GM23338 (cell line): ENCODE results near the gene GPC6. TPM values are rescaled to one million over a fixed set of nuclear protein-coding genes. Genes with fewer than 3 reads are reported as not detected.

Experiments
- ATAC-seq: fragments of 200-7000 bp; cut with Tn5 transposase; 3 replicates; pipeline ENCODE4 v1.9.1; 2020
- DNase-seq: peaks from one replicate; pipeline ENCODE4 v3.0.0-alpha.2; 2015; ENCODE audit warnings: low spot score
- H2AFZ ChIP-seq: fragments of 200-600 bp; sonication (generic); 2 replicates; pipeline ENCODE4 v1.8.0; 2016; ENCODE audit warnings: antibody characterized with exemption, mild to moderate bottlenecking, moderate library complexity
- H3F3A ChIP-seq: fragments of 200-600 bp; sonication (generic); replicated peaks from 2 replicates; pipeline ENCODE4 v1.8.0; 2017; ENCODE audit warnings: antibody characterized with exemption, mixed run types, low read depth
- H3K27ac ChIP-seq: fragments of 200-600 bp; sonication (generic); 2 replicates; pipeline ENCODE4 v1.6.1; 2016; ENCODE audit warnings: low read depth
- H3K27me3 ChIP-seq: fragments of 200-600 bp; sonication (generic); 2 replicates; pipeline ENCODE4 v1.8.0; 2016; ENCODE audit warnings: mild to moderate bottlenecking, mixed run types, moderate library complexity; ENCODE audit not compliant: insufficient read depth
- H3K36me3 ChIP-seq: fragments of 200-600 bp; sonication (generic); 2 replicates; pipeline ENCODE4 v1.8.0; 2016; ENCODE audit warnings: mild to moderate bottlenecking; ENCODE audit not compliant: insufficient read depth
- H3K4me1 ChIP-seq: fragments of 200-600 bp; sonication (generic); 2 replicates; pipeline ENCODE4 v1.8.0; 2016; ENCODE audit warnings: mild to moderate bottlenecking, moderate library complexity; ENCODE audit not compliant: insufficient read depth
- H3K4me2 ChIP-seq: fragments of 200-600 bp; sonication (generic); 2 replicates; pipeline ENCODE4 v1.7.1; 2017; ENCODE audit warnings: mixed run types
- H3K4me3 ChIP-seq: fragments of 200-600 bp; sonication (generic); 2 replicates; pipeline ENCODE4 v1.6.1; 2016; ENCODE audit warnings: mixed run types
- H3K79me2 ChIP-seq: fragments of 200-600 bp; sonication (generic); replicated peaks from 2 replicates; pipeline ENCODE4 v1.8.0; 2017; ENCODE audit warnings: mild to moderate bottlenecking; ENCODE audit not compliant: insufficient read depth
- H3K9me2 ChIP-seq: fragments of 200-600 bp; sonication (generic); 2 replicates; pipeline ENCODE4 v1.8.0; 2017; ENCODE audit not compliant: insufficient read depth
- H4K20me1 ChIP-seq: fragments of 200-600 bp; sonication (generic); replicated peaks from 2 replicates; pipeline ENCODE4 v1.8.0; 2017; ENCODE audit warnings: mild to moderate bottlenecking; ENCODE audit not compliant: insufficient read depth
- H3K27ac Mint-ChIP-seq: 2 replicates; pipeline ENCODE4 v1.8.0; 2020; ENCODE audit warnings: inconsistent platforms, mild to moderate bottlenecking, moderate library complexity, mixed read lengths
- H3K27me3 Mint-ChIP-seq: 3 replicates; pipeline ENCODE4 v1.8.0; 2022; ENCODE audit warnings: low read depth, mild to moderate bottlenecking, moderate library complexity, mixed read lengths, inconsistent platforms; ENCODE audit not compliant: insufficient read depth, poor library complexity
- H3K36me3 Mint-ChIP-seq: 3 replicates; pipeline ENCODE4 v1.8.0; 2021; ENCODE audit warnings: low read depth, mild to moderate bottlenecking, inconsistent platforms, moderate library complexity, mixed read lengths
- H3K4me1 Mint-ChIP-seq: 3 replicates; pipeline ENCODE4 v1.8.0; 2020; ENCODE audit warnings: mild to moderate bottlenecking, inconsistent platforms, mixed read lengths
- H3K4me3 Mint-ChIP-seq: 3 replicates; pipeline ENCODE4 v1.8.0; 2021; ENCODE audit warnings: moderate library complexity, mild to moderate bottlenecking, inconsistent platforms, mixed read lengths
- H3K9me3 Mint-ChIP-seq: 3 replicates; pipeline ENCODE4 v1.8.0; 2020; ENCODE audit warnings: moderate library complexity, mild to moderate bottlenecking, inconsistent platforms, mixed read lengths
- CREB1 ChIP-seq: fragments of 250-450 bp; sonication (Bioruptor Pico); IDR thresholded peaks from 2 replicates; pipeline ENCODE4 v1.5.0; 2020; ENCODE audit warnings: low read depth, mild to moderate bottlenecking, moderate library complexity
- CTCF ChIP-seq, 2 experiments: fragments of 200-600 bp in 1 of 2; sonication (generic) in 1 of 2; conservative IDR thresholded peaks; 2 replicates each; pipeline versions ENCODE4 v1.5.1 to v1.6.1; 2016 to 2017; ENCODE audit warnings: antibody characterized with exemption in 2 of 2, low read depth in 2 of 2, mild to moderate bottlenecking in 2 of 2, moderate library complexity in 1 of 2
- EZH2 ChIP-seq: fragments of 200-600 bp; sonication (generic); IDR thresholded peaks from one replicate; pipeline ENCODE4 v1.8.0; 2017; ENCODE audit warnings: antibody characterized with exemption, mild to moderate bottlenecking, low read depth; ENCODE audit not compliant: unreplicated experiment
- EZH2phosphoT487 ChIP-seq: fragments of 200-600 bp; sonication (generic); IDR thresholded peaks from one replicate; pipeline ENCODE4 v1.8.1; 2018; ENCODE audit warnings: antibody characterized with exemption; ENCODE audit not compliant: unreplicated experiment
- JUNB ChIP-seq: IDR thresholded peaks from one replicate; pipeline ENCODE4 v1.6.1; 2016; ENCODE audit warnings: antibody characterized with exemption; ENCODE audit not compliant: unreplicated experiment
- NANOG ChIP-seq: IDR thresholded peaks from 2 replicates; pipeline ENCODE4 v1.6.1; 2016; ENCODE audit warnings: antibody characterized with exemption, borderline replicate concordance
- POLR2AphosphoS5 ChIP-seq: IDR thresholded peaks from 2 replicates; pipeline ENCODE4 v1.6.1; 2016; ENCODE audit warnings: antibody characterized with exemption, low read depth
- STAT1 ChIP-seq: IDR thresholded peaks from one replicate; pipeline ENCODE4 v1.6.1; 2016; ENCODE audit warnings: antibody characterized with exemption; ENCODE audit not compliant: unreplicated experiment
- ZNF114 ChIP-seq: fragments of 250-450 bp; sonication (Bioruptor Pico); IDR thresholded peaks from 2 replicates; pipeline ENCODE4 v1.5.0; 2020; ENCODE audit warnings: mild to moderate bottlenecking, moderate library complexity
- ZNF331 ChIP-seq: fragments of 250-450 bp; sonication (Bioruptor Pico); IDR thresholded peaks from 2 replicates; pipeline ENCODE4 v1.5.0; 2020; ENCODE audit warnings: low read depth, mild to moderate bottlenecking, moderate library complexity
- polyA plus RNA-seq: library from polyadenylated mRNA; unstranded; fragments of >200 nt; fragmentation: Nextera tagmentation; extraction: Ambion mirVana; gene quantifications from 2 replicates; pipeline ENCODE4 v1.2.1, GENCODE V29; 2016
- total RNA-seq: library from RNA; depleted of rRNA; stranded (reverse); fragments of >200 nt; shearing (Covaris generic); gene quantifications from 2 replicates; pipeline ENCODE4 v1.2.3, GENCODE V29; 2014
- TF ChIP-seq, protein P1 (sequence below): IDR thresholded peaks from one replicate; pipeline ENCODE4 v1.6.1; 2018; ENCODE audit warnings: antibody characterized with exemption; ENCODE audit not compliant: unreplicated experiment
- TF ChIP-seq, protein P2 (sequence below): fragments of 250-450 bp; sonication (Bioruptor Pico); IDR thresholded peaks from 2 replicates; pipeline ENCODE4 v1.5.0; 2020; ENCODE audit warnings: mild to moderate bottlenecking, moderate library complexity
- TF ChIP-seq, protein P3 (sequence below): IDR thresholded peaks from 2 replicates; pipeline ENCODE4 v1.6.1; 2016; ENCODE audit warnings: antibody characterized with exemption

Gene GPC6
- total and polyA plus RNA-seq, 2 experiments from 2014 or later = 6.4 to 28.6 TPM

GRCh38 chr13:93687261-93687660 lies 460.7 kb downstream of the GPC6 start:
- Histone ChIP-seq H3K4me2 (no peak overlapping the region), H2AFZ (no peak overlapping the region), H3K4me1 (peaks cover 5% of the 10 kb centered on the region; the same call in 1 of the 2 replicates), H3K9me2 (no peaks in the 10 kb centered on the region), H3K36me3 (no peaks in the 10 kb centered on the region), H3K27ac (no peak overlapping the region), H3F3A (no peaks in the 10 kb centered on the region), H4K20me1 (no peaks in the 10 kb centered on the region), H3K79me2 (no peaks in the 10 kb centered on the region), H3K27me3 (no peaks in the 10 kb centered on the region), H3K4me3 (no peak overlapping the region)
- no peaks in the 10 kb centered on the region; the same call in 2 of the 3 replicates for H3K4me1 Mint-ChIP-seq
- ATAC-seq = no peak
- TF ChIP-seq, protein P1, sequence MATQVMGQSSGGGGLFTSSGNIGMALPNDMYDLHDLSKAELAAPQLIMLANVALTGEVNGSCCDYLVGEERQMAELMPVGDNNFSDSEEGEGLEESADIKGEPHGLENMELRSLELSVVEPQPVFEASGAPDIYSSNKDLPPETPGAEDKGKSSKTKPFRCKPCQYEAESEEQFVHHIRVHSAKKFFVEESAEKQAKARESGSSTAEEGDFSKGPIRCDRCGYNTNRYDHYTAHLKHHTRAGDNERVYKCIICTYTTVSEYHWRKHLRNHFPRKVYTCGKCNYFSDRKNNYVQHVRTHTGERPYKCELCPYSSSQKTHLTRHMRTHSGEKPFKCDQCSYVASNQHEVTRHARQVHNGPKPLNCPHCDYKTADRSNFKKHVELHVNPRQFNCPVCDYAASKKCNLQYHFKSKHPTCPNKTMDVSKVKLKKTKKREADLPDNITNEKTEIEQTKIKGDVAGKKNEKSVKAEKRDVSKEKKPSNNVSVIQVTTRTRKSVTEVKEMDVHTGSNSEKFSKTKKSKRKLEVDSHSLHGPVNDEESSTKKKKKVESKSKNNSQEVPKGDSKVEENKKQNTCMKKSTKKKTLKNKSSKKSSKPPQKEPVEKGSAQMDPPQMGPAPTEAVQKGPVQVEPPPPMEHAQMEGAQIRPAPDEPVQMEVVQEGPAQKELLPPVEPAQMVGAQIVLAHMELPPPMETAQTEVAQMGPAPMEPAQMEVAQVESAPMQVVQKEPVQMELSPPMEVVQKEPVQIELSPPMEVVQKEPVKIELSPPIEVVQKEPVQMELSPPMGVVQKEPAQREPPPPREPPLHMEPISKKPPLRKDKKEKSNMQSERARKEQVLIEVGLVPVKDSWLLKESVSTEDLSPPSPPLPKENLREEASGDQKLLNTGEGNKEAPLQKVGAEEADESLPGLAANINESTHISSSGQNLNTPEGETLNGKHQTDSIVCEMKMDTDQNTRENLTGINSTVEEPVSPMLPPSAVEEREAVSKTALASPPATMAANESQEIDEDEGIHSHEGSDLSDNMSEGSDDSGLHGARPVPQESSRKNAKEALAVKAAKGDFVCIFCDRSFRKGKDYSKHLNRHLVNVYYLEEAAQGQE = no peak
- no peak for TF ChIP-seq ZNF331 (CRISPR knock-in tag)
- no peak for TF ChIP-seq EZH2phosphoT487
- no peak for TF ChIP-seq POLR2AphosphoS5
- TF ChIP-seq, protein P2, sequence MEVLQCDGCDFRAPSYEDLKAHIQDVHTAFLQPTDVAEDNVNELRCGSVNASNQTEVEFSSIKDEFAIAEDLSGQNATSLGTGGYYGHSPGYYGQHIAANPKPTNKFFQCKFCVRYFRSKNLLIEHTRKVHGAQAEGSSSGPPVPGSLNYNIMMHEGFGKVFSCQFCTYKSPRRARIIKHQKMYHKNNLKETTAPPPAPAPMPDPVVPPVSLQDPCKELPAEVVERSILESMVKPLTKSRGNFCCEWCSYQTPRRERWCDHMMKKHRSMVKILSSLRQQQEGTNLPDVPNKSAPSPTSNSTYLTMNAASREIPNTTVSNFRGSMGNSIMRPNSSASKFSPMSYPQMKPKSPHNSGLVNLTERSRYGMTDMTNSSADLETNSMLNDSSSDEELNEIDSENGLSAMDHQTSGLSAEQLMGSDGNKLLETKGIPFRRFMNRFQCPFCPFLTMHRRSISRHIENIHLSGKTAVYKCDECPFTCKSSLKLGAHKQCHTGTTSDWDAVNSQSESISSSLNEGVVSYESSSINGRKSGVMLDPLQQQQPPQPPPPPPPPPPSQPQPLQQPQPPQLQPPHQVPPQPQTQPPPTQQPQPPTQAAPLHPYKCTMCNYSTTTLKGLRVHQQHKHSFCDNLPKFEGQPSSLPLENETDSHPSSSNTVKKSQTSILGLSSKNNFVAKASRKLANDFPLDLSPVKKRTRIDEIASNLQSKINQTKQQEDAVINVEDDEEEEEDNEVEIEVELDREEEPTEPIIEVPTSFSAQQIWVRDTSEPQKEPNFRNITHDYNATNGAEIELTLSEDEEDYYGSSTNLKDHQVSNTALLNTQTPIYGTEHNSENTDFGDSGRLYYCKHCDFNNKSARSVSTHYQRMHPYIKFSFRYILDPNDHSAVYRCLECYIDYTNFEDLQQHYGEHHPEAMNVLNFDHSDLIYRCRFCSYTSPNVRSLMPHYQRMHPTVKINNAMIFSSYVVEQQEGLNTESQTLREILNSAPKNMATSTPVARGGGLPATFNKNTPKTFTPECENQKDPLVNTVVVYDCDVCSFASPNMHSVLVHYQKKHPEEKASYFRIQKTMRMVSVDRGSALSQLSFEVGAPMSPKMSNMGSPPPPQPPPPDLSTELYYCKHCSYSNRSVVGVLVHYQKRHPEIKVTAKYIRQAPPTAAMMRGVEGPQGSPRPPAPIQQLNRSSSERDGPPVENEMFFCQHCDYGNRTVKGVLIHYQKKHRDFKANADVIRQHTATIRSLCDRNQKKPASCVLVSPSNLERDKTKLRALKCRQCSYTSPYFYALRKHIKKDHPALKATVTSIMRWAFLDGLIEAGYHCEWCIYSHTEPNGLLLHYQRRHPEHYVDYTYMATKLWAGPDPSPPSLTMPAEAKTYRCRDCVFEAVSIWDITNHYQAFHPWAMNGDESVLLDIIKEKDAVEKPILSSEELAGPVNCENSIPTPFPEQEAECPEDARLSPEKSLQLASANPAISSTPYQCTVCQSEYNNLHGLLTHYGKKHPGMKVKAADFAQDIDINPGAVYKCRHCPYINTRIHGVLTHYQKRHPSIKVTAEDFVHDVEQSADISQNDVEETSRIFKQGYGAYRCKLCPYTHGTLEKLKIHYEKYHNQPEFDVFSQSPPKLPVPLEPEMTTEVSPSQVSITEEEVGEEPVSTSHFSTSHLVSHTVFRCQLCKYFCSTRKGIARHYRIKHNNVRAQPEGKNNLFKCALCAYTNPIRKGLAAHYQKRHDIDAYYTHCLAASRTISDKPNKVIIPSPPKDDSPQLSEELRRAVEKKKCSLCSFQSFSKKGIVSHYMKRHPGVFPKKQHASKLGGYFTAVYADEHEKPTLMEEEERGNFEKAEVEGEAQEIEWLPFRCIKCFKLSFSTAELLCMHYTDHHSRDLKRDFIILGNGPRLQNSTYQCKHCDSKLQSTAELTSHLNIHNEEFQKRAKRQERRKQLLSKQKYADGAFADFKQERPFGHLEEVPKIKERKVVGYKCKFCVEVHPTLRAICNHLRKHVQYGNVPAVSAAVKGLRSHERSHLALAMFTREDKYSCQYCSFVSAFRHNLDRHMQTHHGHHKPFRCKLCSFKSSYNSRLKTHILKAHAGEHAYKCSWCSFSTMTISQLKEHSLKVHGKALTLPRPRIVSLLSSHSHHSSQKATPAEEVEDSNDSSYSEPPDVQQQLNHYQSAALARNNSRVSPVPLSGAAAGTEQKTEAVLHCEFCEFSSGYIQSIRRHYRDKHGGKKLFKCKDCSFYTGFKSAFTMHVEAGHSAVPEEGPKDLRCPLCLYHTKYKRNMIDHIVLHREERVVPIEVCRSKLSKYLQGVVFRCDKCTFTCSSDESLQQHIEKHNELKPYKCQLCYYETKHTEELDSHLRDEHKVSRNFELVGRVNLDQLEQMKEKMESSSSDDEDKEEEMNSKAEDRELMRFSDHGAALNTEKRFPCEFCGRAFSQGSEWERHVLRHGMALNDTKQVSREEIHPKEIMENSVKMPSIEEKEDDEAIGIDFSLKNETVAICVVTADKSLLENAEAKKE = no peak
- no peak for TF ChIP-seq NANOG
- no peak for TF ChIP-seq CTCF (conservative IDR thresholded peaks at IDR 0.05; ENCODE audit: low read depth in 2 of 2)
- TF ChIP-seq CREB1 (CRISPR knock-in tag) = no peak
- no peak for TF ChIP-seq JUNB
- no peak for TF ChIP-seq ZNF114 (CRISPR knock-in tag)
- TF ChIP-seq, protein P3, sequence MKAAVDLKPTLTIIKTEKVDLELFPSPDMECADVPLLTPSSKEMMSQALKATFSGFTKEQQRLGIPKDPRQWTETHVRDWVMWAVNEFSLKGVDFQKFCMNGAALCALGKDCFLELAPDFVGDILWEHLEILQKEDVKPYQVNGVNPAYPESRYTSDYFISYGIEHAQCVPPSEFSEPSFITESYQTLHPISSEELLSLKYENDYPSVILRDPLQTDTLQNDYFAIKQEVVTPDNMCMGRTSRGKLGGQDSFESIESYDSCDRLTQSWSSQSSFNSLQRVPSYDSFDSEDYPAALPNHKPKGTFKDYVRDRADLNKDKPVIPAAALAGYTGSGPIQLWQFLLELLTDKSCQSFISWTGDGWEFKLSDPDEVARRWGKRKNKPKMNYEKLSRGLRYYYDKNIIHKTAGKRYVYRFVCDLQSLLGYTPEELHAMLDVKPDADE = no peak
- TF ChIP-seq STAT1 = no peak
- no peak for TF ChIP-seq EZH2
- H3K27ac Mint-ChIP-seq = no peak overlapping the region
- no peaks in the 10 kb centered on the region for H3K36me3 Mint-ChIP-seq
- H3K4me3 Mint-ChIP-seq = no peak overlapping the region
- no peak for DNase-seq
- no peaks in the 10 kb centered on the region for H3K27me3 Mint-ChIP-seq
- no peaks in the 10 kb centered on the region for H3K9me3 Mint-ChIP-seq
